ENCODE results near the gene ZFTA.

- TF ChIP-seq CTCF (IDR thresholded peaks at IDR 0.05) (no peak), POLR2AphosphoS5 (IDR thresholded peaks at IDR 0.05) (no peak), EP300 (IDR thresholded peaks at IDR 0.05) (no peak), POLR2A (IDR thresholded peaks at IDR 0.05; ENCODE audit: low read depth) (no peak)
These were observed 19.0 kb downstream of the ZFTA start for GRCh38 chr11:63749624-63750023.

Measured in esophagus muscularis mucosa (tissue), 4 donors.